OCI-LY7 (cell line): ENCODE results near the gene DGUOK. TPM values are rescaled to one million over a fixed set of nuclear protein-coding genes. Genes with fewer than 3 reads are reported as not detected.

Experiments used
- BruUV-seq: library from RNA; stranded (reverse); fragments of 400-500 nt; replicated peaks from 2 replicates; lab custom pipeline; 2021; lab: Mats Ljungman, UMichigan
- CTCF ChIA-PET: fragments of 300-600 bp; sonication (Branson Sonifier 250); formaldehyde crosslinking; loops from one replicate; lab custom pipeline; 2022; ENCODE audit warnings: antibody characterized with exemption; ENCODE audit not compliant: unreplicated experiment; lab: Charles Lee
- POLR2A ChIA-PET: fragments of 300-600 bp; sonication (Branson Sonifier 250); formaldehyde crosslinking; loops from one replicate; lab custom pipeline; 2022; ENCODE audit warnings: antibody characterized with exemption; lab: Charles Lee
- DNase-seq: peaks from one replicate; pipeline ENCODE4 v3.0.0-alpha.2; 2015; ENCODE audit warnings: low spot score
- H2AFZ ChIP-seq: fragments of 200-600 bp; sonication (generic), shearing (Covaris generic); 2 replicates; pipeline ENCODE4 v1.6.1; 2014; ENCODE audit warnings: mild to moderate bottlenecking, antibody characterized with exemption, low read length, moderate library complexity
- H3K27ac ChIP-seq: fragments of 200-600 bp; sonication (generic); 2 replicates; pipeline ENCODE4 v1.5.1; 2014; ENCODE audit warnings: mixed run types, low read depth, mild to moderate bottlenecking, moderate library complexity, low read length, inconsistent platforms; ENCODE audit not compliant: poor library complexity, severe bottlenecking
- H3K36me3 ChIP-seq: fragments of 200-600 bp; sonication (generic); 2 replicates; pipeline ENCODE4 v1.6.1; 2014; ENCODE audit warnings: mild to moderate bottlenecking, antibody characterized with exemption, low read length, moderate library complexity, mixed read lengths; ENCODE audit not compliant: insufficient read depth
- H3K4me1 ChIP-seq: fragments of 200-600 bp; sonication (generic); 2 replicates; pipeline ENCODE4 v1.5.1; 2014; ENCODE audit warnings: mild to moderate bottlenecking, low read length; ENCODE audit not compliant: insufficient read depth, poor library complexity, severe bottlenecking
- H3K4me2 ChIP-seq: fragments of 200-600 bp; sonication (generic); 2 replicates; pipeline ENCODE4 v1.6.1; 2014; ENCODE audit warnings: mild to moderate bottlenecking, low read length
- H3K4me3 ChIP-seq: fragments of 200-600 bp; sonication (generic); 2 replicates; pipeline ENCODE4 v1.5.1; 2014; ENCODE audit warnings: mild to moderate bottlenecking, low read depth, low read length; ENCODE audit not compliant: poor library complexity, severe bottlenecking
- H3K79me2 ChIP-seq: fragments of 200-600 bp; sonication (generic); 2 replicates; pipeline ENCODE4 v1.6.1; 2016; ENCODE audit warnings: low read depth, mild to moderate bottlenecking, low read length, moderate library complexity, mixed read lengths; ENCODE audit not compliant: insufficient read depth
- H3K9me2 ChIP-seq: fragments of 200-600 bp; sonication (generic); 2 replicates; pipeline ENCODE4 v1.6.1; 2016; ENCODE audit warnings: mild to moderate bottlenecking, low read length, mixed read lengths; ENCODE audit not compliant: insufficient read depth
- H3K9me3 ChIP-seq: fragments of 200-600 bp; sonication (generic); 2 replicates; pipeline ENCODE4 v1.6.1; 2014; ENCODE audit warnings: mild to moderate bottlenecking, mixed run types, low read length, mixed read lengths
- H4K20me1 ChIP-seq: fragments of 200-600 bp; sonication (generic); 2 replicates; pipeline ENCODE4 v1.6.1; 2014; ENCODE audit warnings: mild to moderate bottlenecking, antibody characterized with exemption, low read length, moderate library complexity, mixed read lengths; ENCODE audit not compliant: insufficient read depth
- CTCF ChIP-seq: fragments of 200-600 bp; sonication (generic); conservative IDR thresholded peaks from 2 replicates; pipeline ENCODE4 v1.5.1; 2014; ENCODE audit warnings: mild to moderate bottlenecking, antibody characterized with exemption, low read length, moderate library complexity, mixed read lengths
- EZH2phosphoT487 ChIP-seq: fragments of 200-600 bp; sonication (generic); IDR thresholded peaks from 2 replicates; pipeline ENCODE4 v1.6.1; 2018; ENCODE audit warnings: low read depth, borderline replicate concordance, mild to moderate bottlenecking, mixed run types, antibody characterized with exemption, low read length, moderate library complexity, mixed read lengths
- intact Hi-C: fragments of 100-400 bp; cut with micrococcal nuclease; formaldehyde crosslinking; loops from one replicate; pipeline ENCODE4 v1.10.0; 2022; ENCODE audit not compliant: unreplicated experiment
- total RNA-seq, 2 experiments: library from RNA; depleted of rRNA in 1 of 2; stranded (reverse); fragments of >200 nt in 1 of 2; shearing (Covaris generic) in 1 of 2; gene quantifications; 2 replicates each; pipeline ENCODE4 v1.2.3, GENCODE V29; 2014 to 2022

DGUOK gene
- total RNA-seq, 2 experiments from 2014 or later: 73.4 to 91.8 TPM

- intact Hi-C loops: loop anchor here (5.0 kb wide), 1 partner anchor 144 kb away; the partner anchor contains the start of gene BOLA3
- peaks cover 29% of the 10 kb centered on the region for H3K36me3 ChIP-seq
- no peak for TF ChIP-seq CTCF
- no peaks in the 10 kb centered on the region for H3K9me2 ChIP-seq
- H3K9me3 ChIP-seq: no peaks in the 10 kb centered on the region
- DNase-seq: no peak
- POLR2A ChIA-PET: interaction anchor here (0.7 kb wide), 1 partner anchor 175 kb away, joined by 3 read pairs; the partner anchor contains the start of gene STAMBP
- no peak overlapping the region for H2AFZ ChIP-seq
- no peaks in the 10 kb centered on the region; the same call in 1 of the 2 replicates for H3K79me2 ChIP-seq
- no peak overlapping the region for H3K4me3 ChIP-seq
- no TSS peak for BruUV-seq
- H4K20me1 ChIP-seq: peaks cover 7% of the 10 kb centered on the region; the same call in 1 of the 2 replicates
- H3K4me2 ChIP-seq: no peak overlapping the region
- CTCF ChIA-PET: no interaction called here
- no peak overlapping the region for H3K27ac ChIP-seq
- peaks cover 19% of the 10 kb centered on the region for H3K4me1 ChIP-seq
Observed at GRCh38 chr2:74003494-74004211, 77.0 kb downstream of the DGUOK start.

GRCh38 chr2:74004212-74005182 is 77.8 kb downstream of the DGUOK start:
- H3K9me2 ChIP-seq: no peaks in the 10 kb centered on the region
- POLR2A ChIA-PET: no interaction called here
- H3K4me2 ChIP-seq: no peak overlapping the region

More at GRCh38 chr2:74004212-74005182, 77.8 kb downstream of the DGUOK start:
- intact Hi-C loops: loop anchor here (5.0 kb wide), 1 partner anchor 143 kb away; the partner anchor contains the start of gene BOLA3
- Histone ChIP-seq H3K27ac (no peak overlapping the region), H4K20me1 (peaks cover 7% of the 10 kb centered on the region; the same call in 1 of the 2 replicates), H3K36me3 (peaks cover 29% of the 10 kb centered on the region), H3K9me3 (no peaks in the 10 kb centered on the region), H3K4me3 (no peak overlapping the region), H2AFZ (no peak overlapping the region), H3K4me1 (peaks cover 19% of the 10 kb centered on the region), H3K79me2 (no peaks in the 10 kb centered on the region; the same call in 1 of the 2 replicates)
- DNase-seq: no peak
- TF ChIP-seq CTCF (no peak), EZH2phosphoT487 (no peak)
- CTCF ChIA-PET: interaction anchor here (0.5 kb wide), 1 partner anchor 28 kb away, joined by 3 read pairs; no protein-coding TSS in a partner anchor
- BruUV-seq: no TSS peak
